Upper lobe of right lung (tissue), 1 donor: Measurements from ENCODE around the gene CPLANE2. TPM values are rescaled to one million over a fixed set of nuclear protein-coding genes. Genes with fewer than 3 reads are reported as not detected.

Source experiments
- ATAC-seq: fragments of 200-7000 bp; cut with Tn5 transposase; one replicate; pipeline ENCODE4 v1.9.1; 2020; ENCODE audit warnings: mild to moderate bottlenecking, moderate library complexity
- DNase-seq: peaks from one replicate; pipeline ENCODE4 v3.0.0-alpha.2; 2020
- H3K27ac ChIP-seq: fragments of 200-600 bp; one replicate; pipeline ENCODE4 v1.8.0; 2022
- H3K27me3 ChIP-seq: fragments of 200-600 bp; one replicate; pipeline ENCODE4 v1.8.0; 2022; ENCODE audit warnings: mild to moderate bottlenecking
- H3K36me3 ChIP-seq: fragments of 200-600 bp; one replicate; pipeline ENCODE4 v1.8.0; 2022
- H3K4me1 ChIP-seq: fragments of 200-600 bp; one replicate; pipeline ENCODE4 v1.8.0; 2022
- H3K4me3 ChIP-seq: fragments of 200-600 bp; one replicate; pipeline ENCODE4 v1.8.0; 2022; ENCODE audit warnings: mild to moderate bottlenecking
- H3K9me3 ChIP-seq: fragments of 200-600 bp; one replicate; pipeline ENCODE4 v1.8.0; 2022
- intact Hi-C: fragments of 100-400 bp; cut with DNase I; formaldehyde crosslinking; loops from one replicate; pipeline ENCODE4 v1.11.0; 2022
- long read RNA-seq: library from polyadenylated mRNA; unstranded; transcript quantifications from one replicate; pipeline ENCODE4 v2.0.0, GENCODE V29; 2021
- total RNA-seq: library from RNA; stranded (reverse); fragmentation: NEBNext Ultra II Directional; extraction: Animal tissue kit (Norgen Biotek cat#: 25700); gene quantifications from one replicate; pipeline ENCODE4 v1.2.1, GENCODE V29; 2021
- TF ChIP-seq, protein P1 (sequence below): fragments of 200-600 bp; IDR thresholded peaks from one replicate; pipeline ENCODE4 v1.8.0; 2022; ENCODE audit warnings: antibody characterized with exemption
- donor health status: DM: no; HTN: yes; CAD: no; lungs with severe emphysema.

CPLANE2 gene, protein sequence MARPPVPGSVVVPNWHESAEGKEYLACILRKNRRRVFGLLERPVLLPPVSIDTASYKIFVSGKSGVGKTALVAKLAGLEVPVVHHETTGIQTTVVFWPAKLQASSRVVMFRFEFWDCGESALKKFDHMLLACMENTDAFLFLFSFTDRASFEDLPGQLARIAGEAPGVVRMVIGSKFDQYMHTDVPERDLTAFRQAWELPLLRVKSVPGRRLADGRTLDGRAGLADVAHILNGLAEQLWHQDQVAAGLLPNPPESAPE
- 11.7 TPM for total RNA-seq
- long read RNA-seq, transcript CPLANE2-201 (5 exons, 1,545 nt), result major isoform, 8 of 12 reads
- long read RNA-seq, partial matches to known transcripts, result 1 of 12 reads
- long read RNA-seq, other reads (novel, unspliced or antisense), result 1 of 12 reads

DNA sequence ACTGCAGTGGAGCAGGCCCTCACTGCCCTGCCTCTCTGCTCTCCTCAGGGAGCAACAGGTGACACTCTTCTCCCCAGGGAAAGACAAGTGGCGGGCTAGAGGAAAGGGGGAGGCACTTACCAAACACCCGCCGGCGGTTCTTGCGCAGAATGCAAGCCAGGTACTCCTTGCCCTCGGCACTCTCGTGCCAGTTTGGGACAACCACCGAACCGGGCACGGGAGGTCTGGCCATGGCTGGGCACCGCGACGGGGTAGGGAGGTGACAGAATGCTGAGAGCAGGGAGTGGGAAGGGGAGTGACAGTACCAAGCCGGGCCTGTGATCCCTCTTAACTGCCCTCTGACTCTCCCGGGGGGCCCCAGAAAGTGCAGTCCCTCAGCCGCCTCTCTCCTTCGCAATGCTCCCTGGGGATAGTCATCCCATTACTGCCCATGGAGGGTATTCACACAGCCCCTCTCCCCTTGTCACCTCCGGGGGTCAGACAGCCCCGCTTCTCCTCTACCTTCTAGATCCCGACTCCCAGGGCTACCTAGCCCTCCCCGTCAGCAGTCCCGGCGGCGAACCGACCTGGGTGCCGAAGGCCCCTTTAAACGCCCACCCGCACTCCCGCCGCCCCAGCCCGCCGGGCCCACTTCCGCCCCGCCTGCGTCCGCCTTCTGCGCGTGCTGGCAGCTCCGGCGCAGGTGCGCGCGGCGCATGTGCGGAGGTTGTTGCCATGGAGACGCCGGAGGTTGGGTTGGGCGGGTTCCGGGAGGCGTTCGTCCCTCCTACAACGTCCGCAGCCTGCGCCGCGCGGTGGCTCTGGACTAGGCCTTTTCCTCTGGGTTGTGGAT, at the start of gene CPLANE2:
TSS of gene CPLANE2 (minus strand) at position 673 of the 832 bp plus-strand sequence. CDS start at position 232, 441 bp downstream.
- H3K27me3 ChIP-seq, result no peaks in the 10 kb centered on the region
- H3K9me3 ChIP-seq, result no peaks in the 10 kb centered on the region
- peak within 1 kb of the TSS; percentile 94 for H3K27ac ChIP-seq
- ATAC-seq (peak; percentile 94), DNase-seq (peak; percentile 98)
- H3K36me3 ChIP-seq, result no peaks in the 10 kb centered on the region
- TF ChIP-seq, protein P1, sequence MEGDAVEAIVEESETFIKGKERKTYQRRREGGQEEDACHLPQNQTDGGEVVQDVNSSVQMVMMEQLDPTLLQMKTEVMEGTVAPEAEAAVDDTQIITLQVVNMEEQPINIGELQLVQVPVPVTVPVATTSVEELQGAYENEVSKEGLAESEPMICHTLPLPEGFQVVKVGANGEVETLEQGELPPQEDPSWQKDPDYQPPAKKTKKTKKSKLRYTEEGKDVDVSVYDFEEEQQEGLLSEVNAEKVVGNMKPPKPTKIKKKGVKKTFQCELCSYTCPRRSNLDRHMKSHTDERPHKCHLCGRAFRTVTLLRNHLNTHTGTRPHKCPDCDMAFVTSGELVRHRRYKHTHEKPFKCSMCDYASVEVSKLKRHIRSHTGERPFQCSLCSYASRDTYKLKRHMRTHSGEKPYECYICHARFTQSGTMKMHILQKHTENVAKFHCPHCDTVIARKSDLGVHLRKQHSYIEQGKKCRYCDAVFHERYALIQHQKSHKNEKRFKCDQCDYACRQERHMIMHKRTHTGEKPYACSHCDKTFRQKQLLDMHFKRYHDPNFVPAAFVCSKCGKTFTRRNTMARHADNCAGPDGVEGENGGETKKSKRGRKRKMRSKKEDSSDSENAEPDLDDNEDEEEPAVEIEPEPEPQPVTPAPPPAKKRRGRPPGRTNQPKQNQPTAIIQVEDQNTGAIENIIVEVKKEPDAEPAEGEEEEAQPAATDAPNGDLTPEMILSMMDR, result no peak
- peak within 1 kb of the TSS; percentile 82 for H3K4me3 ChIP-seq
- intact Hi-C loops, result no loop called here
- H3K4me1 ChIP-seq, result peaks cover 14% of the 10 kb centered on the region

DNA sequence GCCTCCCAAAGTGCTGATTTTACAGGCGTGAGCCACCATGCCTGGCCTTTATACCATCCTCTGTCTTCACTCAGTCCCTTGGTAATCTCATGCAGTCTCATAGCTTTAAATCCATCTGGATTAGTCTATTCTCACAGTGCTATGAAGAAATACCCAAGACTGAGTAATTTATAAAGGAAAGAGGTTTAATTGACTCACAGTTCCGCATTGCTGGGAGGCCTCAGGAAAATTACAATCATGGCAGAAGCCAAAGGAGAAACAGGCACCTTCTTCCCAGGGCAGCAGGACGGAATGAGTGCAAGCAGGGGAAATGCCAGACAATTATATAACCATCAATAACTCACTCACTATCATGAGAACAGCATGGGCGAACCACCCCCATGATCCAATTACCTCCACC, 49.1 kb upstream of the CPLANE2 start:
- no peak overlapping the region for H3K27ac ChIP-seq
- no peaks in the 10 kb centered on the region for H3K27me3 ChIP-seq
- no peaks in the 10 kb centered on the region for H3K4me1 ChIP-seq
- DNase-seq, result no peak
- ATAC-seq, result no peak
- TF ChIP-seq, protein P1, result no peak
- no peak overlapping the region for H3K4me3 ChIP-seq
- no peaks in the 10 kb centered on the region for H3K9me3 ChIP-seq
- peaks cover 20% of the 10 kb centered on the region for H3K36me3 ChIP-seq
- intact Hi-C loops, result no loop called here

DNA sequence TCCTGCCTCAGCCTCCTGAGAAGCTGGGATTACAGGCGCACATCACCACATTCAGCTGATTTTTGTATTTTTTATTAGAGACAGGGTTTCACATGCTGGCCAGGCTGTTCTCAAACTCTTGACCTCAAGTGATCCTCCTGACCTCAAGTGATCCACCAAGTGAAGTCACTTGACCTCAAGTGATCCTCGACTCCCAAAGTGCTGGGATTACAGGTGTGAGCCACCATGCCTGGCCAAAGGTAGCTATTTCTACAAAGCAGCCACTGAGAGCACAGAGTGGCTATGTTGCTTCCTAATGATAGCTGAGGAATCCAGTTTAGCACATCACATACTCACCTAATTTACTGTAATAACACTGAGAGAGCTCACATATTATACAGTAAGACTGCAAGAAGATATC, 44.8 kb upstream of the CPLANE2 start:
- Histone ChIP-seq H3K27me3 (no peaks in the 10 kb centered on the region), H3K9me3 (no peaks in the 10 kb centered on the region), H3K4me1 (no peaks in the 10 kb centered on the region), H3K27ac (no peak overlapping the region), H3K36me3 (peaks cover 6% of the 10 kb centered on the region), H3K4me3 (no peak overlapping the region)
- DNase-seq (no peak), ATAC-seq (peak; percentile 16)
- intact Hi-C loops, result no loop called here
- TF ChIP-seq, protein P1, result no peak

DNA sequence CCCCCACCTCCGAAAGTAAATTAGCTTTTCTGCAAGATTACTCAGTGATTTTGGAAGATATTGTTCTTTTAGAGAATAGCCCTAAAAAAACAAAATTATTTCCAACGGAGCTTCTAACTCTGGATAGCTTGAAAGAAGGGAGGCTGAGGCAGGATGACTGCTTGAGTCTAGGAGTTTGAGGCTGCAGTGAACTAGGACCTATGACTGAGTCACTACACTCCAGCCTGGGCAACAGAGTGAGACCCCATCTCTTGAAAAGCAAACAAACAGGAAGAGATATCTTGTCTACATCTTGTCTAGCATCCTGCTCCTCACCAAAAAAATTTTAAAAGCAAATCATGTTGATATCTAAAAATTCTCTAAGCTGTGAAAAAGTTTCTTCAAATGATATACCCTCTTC, 42.2 kb upstream of the CPLANE2 start:
- Histone ChIP-seq H3K4me3 (no peak overlapping the region), H3K9me3 (no peaks in the 10 kb centered on the region), H3K27me3 (no peaks in the 10 kb centered on the region), H3K36me3 (no peaks in the 10 kb centered on the region), H3K27ac (no peak overlapping the region), H3K4me1 (no peaks in the 10 kb centered on the region)
- intact Hi-C loops, result no loop called here
- DNase-seq, result no peak
- no peak for ATAC-seq
- TF ChIP-seq, protein P1, result no peak

DNA sequence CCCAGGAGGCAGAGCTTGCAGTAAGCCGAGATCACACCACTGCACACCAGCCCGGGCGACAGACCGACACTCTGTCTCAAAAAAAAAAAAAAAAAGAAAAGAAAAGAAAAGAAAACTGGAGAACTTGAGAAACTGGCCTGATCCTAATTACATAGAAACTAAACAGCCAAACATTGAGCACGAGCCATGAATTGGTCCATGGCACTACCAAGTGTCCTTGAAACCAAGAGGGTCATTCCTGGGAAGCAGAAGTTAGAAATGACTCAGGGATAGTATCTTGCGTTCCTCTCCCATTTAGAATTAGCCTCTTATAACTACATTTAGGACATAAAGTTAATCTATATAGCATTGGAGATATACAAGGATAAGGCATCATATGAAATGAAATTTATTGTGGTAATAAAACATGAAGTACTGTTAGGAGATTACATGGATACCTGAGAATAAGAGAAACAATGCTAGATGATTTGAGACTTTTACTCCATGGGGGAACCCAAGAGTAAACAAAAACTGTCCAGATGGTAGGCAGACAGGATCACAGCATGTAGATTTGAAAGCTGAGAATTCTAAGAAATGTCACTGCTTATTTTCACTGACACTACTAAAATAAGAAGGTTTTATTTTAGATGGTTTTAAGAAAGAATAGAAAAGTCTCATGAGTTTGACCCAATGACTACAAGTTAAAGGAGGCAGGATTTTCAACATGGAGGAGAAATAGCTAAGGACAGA, 39.5 kb upstream of the CPLANE2 start:
- Histone ChIP-seq H3K4me1 (no peaks in the 10 kb centered on the region), H3K9me3 (no peaks in the 10 kb centered on the region), H3K27me3 (no peaks in the 10 kb centered on the region), H3K27ac (no peak overlapping the region), H3K36me3 (no peaks in the 10 kb centered on the region), H3K4me3 (no peak overlapping the region)
- TF ChIP-seq, protein P1, result no peak
- intact Hi-C loops, result no loop called here
- ATAC-seq, result no peak
- no peak for DNase-seq
